HCT116 (cell line): ENCODE measurements around the gene PTPN9.

Experiments
- POLR2AphosphoS5 ChIP-seq: IDR thresholded peaks from 2 replicates; pipeline ENCODE4 v1.6.1; 2011; ENCODE audit warnings: mild to moderate bottlenecking, low read depth, low read length, moderate library complexity
- RAD21 ChIP-seq: IDR thresholded peaks from 2 replicates; pipeline ENCODE4 v1.6.1; 2012; ENCODE audit warnings: low read depth, mild to moderate bottlenecking
- TF ChIP-seq, protein P1 (sequence below), 3 experiments: fragments of 200-600 bp in 1 of 3; sonication (generic) in 1 of 3; IDR thresholded peaks in 2 of 3; conservative IDR thresholded peaks in 1 of 3; 2 replicates each; pipeline ENCODE4 v1.5.1; 2012 to 2017; ENCODE audit warnings: low read depth in 2 of 3, low read length in 2 of 3, antibody characterized with exemption in 1 of 3, borderline replicate concordance in 1 of 3, control low read depth in 1 of 3, mild to moderate bottlenecking in 1 of 3, mixed read lengths in 1 of 3, mixed run types in 1 of 3, moderate library complexity in 1 of 3; ENCODE audit not compliant: insufficient read depth in 1 of 3

GRCh38 chr15:75616766-75617165 lies 37.7 kb upstream of the PTPN9 start:
- TF ChIP-seq RAD21 (no peak), POLR2AphosphoS5 (no peak)
- TF ChIP-seq, protein P1, sequence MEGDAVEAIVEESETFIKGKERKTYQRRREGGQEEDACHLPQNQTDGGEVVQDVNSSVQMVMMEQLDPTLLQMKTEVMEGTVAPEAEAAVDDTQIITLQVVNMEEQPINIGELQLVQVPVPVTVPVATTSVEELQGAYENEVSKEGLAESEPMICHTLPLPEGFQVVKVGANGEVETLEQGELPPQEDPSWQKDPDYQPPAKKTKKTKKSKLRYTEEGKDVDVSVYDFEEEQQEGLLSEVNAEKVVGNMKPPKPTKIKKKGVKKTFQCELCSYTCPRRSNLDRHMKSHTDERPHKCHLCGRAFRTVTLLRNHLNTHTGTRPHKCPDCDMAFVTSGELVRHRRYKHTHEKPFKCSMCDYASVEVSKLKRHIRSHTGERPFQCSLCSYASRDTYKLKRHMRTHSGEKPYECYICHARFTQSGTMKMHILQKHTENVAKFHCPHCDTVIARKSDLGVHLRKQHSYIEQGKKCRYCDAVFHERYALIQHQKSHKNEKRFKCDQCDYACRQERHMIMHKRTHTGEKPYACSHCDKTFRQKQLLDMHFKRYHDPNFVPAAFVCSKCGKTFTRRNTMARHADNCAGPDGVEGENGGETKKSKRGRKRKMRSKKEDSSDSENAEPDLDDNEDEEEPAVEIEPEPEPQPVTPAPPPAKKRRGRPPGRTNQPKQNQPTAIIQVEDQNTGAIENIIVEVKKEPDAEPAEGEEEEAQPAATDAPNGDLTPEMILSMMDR (IDR thresholded peaks at IDR 0.05 in 2 of 3, conservative IDR thresholded peaks at IDR 0.05 in 1 of 3; ENCODE audit: borderline replicate concordance in 1 of 3, insufficient read depth in 1 of 3, low read depth in 2 of 3, low read length in 2 of 3), result no peak
